Hepatocyte (in vitro differentiated cells): ENCODE results near the gene RIPOR2.
"Not testable (repeated sequence)": the region's sequence is repeated elsewhere in the genome, so short reads cannot be mapped to it uniquely, and the experiment has no call there.

Experiments used
- CTCF ChIP-seq: fragments of 200-600 bp; sonication (generic); IDR thresholded peaks from 2 replicates; pipeline ENCODE4 v1.5.1; 2016; ENCODE audit warnings: antibody characterized with exemption, mild to moderate bottlenecking; ENCODE audit not compliant: poor library complexity
- EZH2 ChIP-seq: fragments of 200-600 bp; sonication (generic); IDR thresholded peaks from 2 replicates; pipeline ENCODE4 v1.6.1; 2016; ENCODE audit warnings: antibody characterized with exemption, mild to moderate bottlenecking, borderline replicate concordance

- TF ChIP-seq CTCF, EZH2: not testable (repeated sequence)
Observed at GRCh38 chr6:24754378-24754777, 181.4 kb downstream of the RIPOR2 start.
